Karpas-422 (cell line): ENCODE measurements around the gene ADCY5. TPM values are rescaled to one million over a fixed set of nuclear protein-coding genes. Genes with fewer than 3 reads are reported as not detected.

ENCODE experiments used
- DNase-seq: peaks from one replicate; pipeline ENCODE4 v3.0.0-alpha.2; 2015
- H2AFZ ChIP-seq: fragments of 200-600 bp; sonication (generic); 2 replicates; pipeline ENCODE4 v1.6.1; 2014; ENCODE audit warnings: antibody characterized with exemption, low read length, mixed read lengths
- H3K27ac ChIP-seq: fragments of 200-600 bp; sonication (generic); 2 replicates; pipeline ENCODE4 v1.5.1; 2014; ENCODE audit warnings: mild to moderate bottlenecking, low read length, moderate library complexity
- H3K27me3 ChIP-seq: fragments of 200-600 bp; sonication (generic); 2 replicates; pipeline ENCODE4 v1.6.1; 2014; ENCODE audit warnings: low read length, mixed read lengths
- H3K36me3 ChIP-seq: fragments of 200-600 bp; sonication (generic); 2 replicates; pipeline ENCODE4 v1.6.1; 2014; ENCODE audit warnings: low read length, mixed read lengths; ENCODE audit not compliant: insufficient read depth
- H3K4me1 ChIP-seq: fragments of 200-600 bp; sonication (generic); 2 replicates; pipeline ENCODE4 v1.6.1; 2014; ENCODE audit warnings: mild to moderate bottlenecking, low read length, mixed read lengths
- H3K4me2 ChIP-seq: fragments of 200-600 bp; sonication (generic); 2 replicates; pipeline ENCODE4 v1.6.1; 2014; ENCODE audit warnings: low read length, low read depth, mild to moderate bottlenecking; ENCODE audit not compliant: poor library complexity, severe bottlenecking
- H3K4me3 ChIP-seq: fragments of 200-600 bp; sonication (generic); 2 replicates; pipeline ENCODE4 v1.5.1; 2014; ENCODE audit warnings: mild to moderate bottlenecking, antibody characterized with exemption, low read length, mixed read lengths
- H3K79me2 ChIP-seq: fragments of 200-600 bp; sonication (generic); 2 replicates; pipeline ENCODE4 v1.6.1; 2014; ENCODE audit warnings: mild to moderate bottlenecking, low read length, mixed read lengths
- H3K9ac ChIP-seq: fragments of 200-600 bp; sonication (generic); 2 replicates; pipeline ENCODE4 v1.6.0; 2014; ENCODE audit warnings: low read length
- H3K9me2 ChIP-seq: fragments of 200-600 bp; sonication (generic), shearing (Covaris generic); replicated peaks from 2 replicates; pipeline ENCODE4 v1.6.0; 2014; ENCODE audit warnings: mild to moderate bottlenecking, low read length, moderate library complexity; ENCODE audit not compliant: insufficient read depth
- H3K9me3 ChIP-seq: fragments of 300-700, 200-600 bp; sonication (generic); 2 replicates; pipeline ENCODE4 v1.6.1; 2014; ENCODE audit warnings: low read length, mixed read lengths
- H4K20me1 ChIP-seq: fragments of 200-600 bp; sonication (generic); 2 replicates; pipeline ENCODE4 v1.6.1; 2014; ENCODE audit warnings: mild to moderate bottlenecking, antibody characterized with exemption, low read length, low read depth; ENCODE audit not compliant: insufficient read depth
- total RNA-seq: library from RNA; depleted of rRNA; stranded (reverse); fragments of >200 nt; shearing (Covaris generic); gene quantifications from 2 replicates; pipeline ENCODE4 v1.2.3, GENCODE V29; 2014; ENCODE audit warnings: low replicate concordance

Gene ADCY5
- total RNA-seq, 1 experiment from 2014 or later: not detected

DNA sequence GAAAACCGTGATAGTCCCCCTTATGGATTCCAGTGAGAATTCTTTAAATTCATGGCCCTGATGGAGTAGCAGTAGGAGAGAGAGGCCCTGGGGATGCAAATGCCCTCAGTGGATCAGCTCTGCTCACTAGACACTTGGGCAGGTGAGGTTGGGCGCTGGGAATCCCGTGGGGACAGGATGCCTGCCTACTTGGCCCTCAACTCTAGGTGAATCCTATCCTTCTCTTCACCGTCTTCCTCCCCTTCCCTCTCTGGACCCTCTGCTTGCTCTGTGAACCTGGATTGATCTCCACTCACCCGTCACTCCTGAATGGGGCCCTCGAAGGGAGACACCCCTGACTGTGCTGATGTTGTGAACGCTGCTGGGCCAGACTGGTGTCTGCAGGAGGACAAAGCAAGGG is 169.8 kb downstream of the ADCY5 start:
- no peak overlapping the region for H3K4me3 ChIP-seq
- no peaks in the 10 kb centered on the region for H3K9me3 ChIP-seq
- peaks cover 13% of the 10 kb centered on the region for H4K20me1 ChIP-seq
- no peak overlapping the region for H3K4me2 ChIP-seq
- no peaks in the 10 kb centered on the region for H3K79me2 ChIP-seq
- H3K9ac ChIP-seq: no peak overlapping the region
- no peaks in the 10 kb centered on the region for H3K9me2 ChIP-seq
- no peaks in the 10 kb centered on the region for H3K4me1 ChIP-seq
- no peaks in the 10 kb centered on the region for H3K27me3 ChIP-seq
- H3K36me3 ChIP-seq: no peaks in the 10 kb centered on the region
- no peak for DNase-seq
- no peak overlapping the region for H2AFZ ChIP-seq
- H3K27ac ChIP-seq: no peak overlapping the region

DNA sequence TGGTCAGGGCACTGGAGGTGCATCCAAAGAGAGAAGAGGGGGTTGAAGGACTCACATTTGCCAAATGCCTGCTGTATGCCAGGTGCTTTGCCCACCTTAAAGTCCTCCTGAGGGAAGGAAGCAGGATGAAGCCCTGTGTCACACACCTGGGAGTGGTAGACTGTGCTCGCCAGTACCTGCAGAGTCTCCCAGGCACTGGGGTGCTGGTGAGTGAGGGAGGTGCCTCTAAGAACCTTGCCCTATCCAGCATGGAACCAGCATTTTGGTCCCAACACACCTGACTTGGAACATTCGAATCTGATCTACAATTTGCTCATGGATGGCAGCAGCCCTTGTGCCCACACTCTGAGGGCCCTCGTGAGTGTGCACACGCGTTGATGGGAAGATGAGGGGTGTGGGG is 170.4 kb downstream of the ADCY5 start:
- H4K20me1 ChIP-seq: peaks cover 13% of the 10 kb centered on the region
- no peak overlapping the region for H3K9ac ChIP-seq
- no peak overlapping the region for H3K27ac ChIP-seq
- H3K79me2 ChIP-seq: no peaks in the 10 kb centered on the region
- H3K4me1 ChIP-seq: no peaks in the 10 kb centered on the region
- no peaks in the 10 kb centered on the region for H3K9me3 ChIP-seq
- no peaks in the 10 kb centered on the region for H3K9me2 ChIP-seq
- H3K4me2 ChIP-seq: no peak overlapping the region
- no peak for DNase-seq
- no peaks in the 10 kb centered on the region for H3K36me3 ChIP-seq
- H2AFZ ChIP-seq: no peak overlapping the region
- no peak overlapping the region for H3K4me3 ChIP-seq
- no peaks in the 10 kb centered on the region for H3K27me3 ChIP-seq

DNA sequence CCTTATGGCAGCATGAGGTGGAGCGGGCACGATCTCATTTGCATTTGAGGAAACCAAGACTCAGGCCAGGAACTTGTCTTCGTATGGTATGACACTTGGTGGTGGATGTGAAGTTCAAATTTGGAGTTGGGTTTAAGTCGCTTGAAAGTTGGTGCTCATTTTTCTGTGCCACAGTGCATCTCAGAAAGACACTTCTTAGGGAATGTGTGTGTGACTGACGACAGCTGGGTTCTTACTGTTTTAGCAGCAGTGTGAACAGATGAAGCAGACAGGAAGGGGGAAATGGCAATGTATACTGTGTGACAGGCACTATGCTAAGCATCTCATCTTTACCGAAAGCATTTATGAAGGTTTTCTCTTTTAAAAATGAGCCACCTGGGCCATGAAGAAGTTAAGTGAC is 171.8 kb downstream of the ADCY5 start:
- Histone ChIP-seq H3K79me2 (no peaks in the 10 kb centered on the region), H3K27me3 (no peaks in the 10 kb centered on the region), H3K27ac (no peak overlapping the region), H2AFZ (no peak overlapping the region), H3K36me3 (no peaks in the 10 kb centered on the region), H3K4me1 (no peaks in the 10 kb centered on the region), H3K9ac (no peak overlapping the region), H4K20me1 (peaks cover 13% of the 10 kb centered on the region), H3K9me2 (no peaks in the 10 kb centered on the region), H3K4me2 (no peak overlapping the region), H3K4me3 (no peak overlapping the region), H3K9me3 (no peaks in the 10 kb centered on the region)
- no peak for DNase-seq

DNA sequence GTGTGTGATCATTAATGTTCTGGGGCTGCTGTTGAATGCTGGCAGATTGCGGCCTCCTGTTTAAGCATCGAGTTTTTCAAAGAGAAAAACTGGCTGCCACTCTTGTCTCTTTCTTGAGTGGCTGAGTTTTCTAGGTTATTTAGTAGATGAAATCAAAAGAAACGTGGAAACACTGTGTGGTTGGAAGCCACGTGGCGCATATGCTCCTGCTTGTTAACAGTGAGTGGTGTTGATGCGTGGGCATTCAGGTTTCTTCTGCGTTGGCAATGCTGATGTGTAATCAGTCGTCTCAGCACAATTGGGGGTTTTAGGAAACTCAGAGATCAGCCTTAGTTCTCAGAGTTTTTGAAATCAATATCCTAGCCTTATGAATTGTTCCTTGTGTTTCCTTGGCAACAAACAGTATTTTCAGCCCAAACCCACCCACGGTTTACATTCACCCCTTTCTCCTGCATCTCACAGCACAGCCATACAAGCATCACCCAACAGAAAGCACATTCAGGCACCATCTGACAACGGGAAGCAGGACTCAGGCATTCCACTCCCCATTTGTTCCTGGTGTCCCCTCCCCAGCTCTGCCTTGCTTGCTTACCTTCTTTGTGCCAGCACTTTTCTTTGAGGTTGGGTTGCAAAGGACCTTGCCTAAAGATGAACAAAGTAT is 172.4 kb downstream of the ADCY5 start:
- Histone ChIP-seq H3K4me3 (no peak overlapping the region), H3K27ac (no peak overlapping the region), H3K4me2 (no peak overlapping the region), H3K9me2 (no peaks in the 10 kb centered on the region), H3K4me1 (no peaks in the 10 kb centered on the region), H2AFZ (no peak overlapping the region), H3K9me3 (no peaks in the 10 kb centered on the region), H4K20me1 (peaks cover 13% of the 10 kb centered on the region), H3K36me3 (no peaks in the 10 kb centered on the region), H3K9ac (no peak overlapping the region), H3K79me2 (no peaks in the 10 kb centered on the region), H3K27me3 (no peaks in the 10 kb centered on the region)
- DNase-seq: no peak

DNA sequence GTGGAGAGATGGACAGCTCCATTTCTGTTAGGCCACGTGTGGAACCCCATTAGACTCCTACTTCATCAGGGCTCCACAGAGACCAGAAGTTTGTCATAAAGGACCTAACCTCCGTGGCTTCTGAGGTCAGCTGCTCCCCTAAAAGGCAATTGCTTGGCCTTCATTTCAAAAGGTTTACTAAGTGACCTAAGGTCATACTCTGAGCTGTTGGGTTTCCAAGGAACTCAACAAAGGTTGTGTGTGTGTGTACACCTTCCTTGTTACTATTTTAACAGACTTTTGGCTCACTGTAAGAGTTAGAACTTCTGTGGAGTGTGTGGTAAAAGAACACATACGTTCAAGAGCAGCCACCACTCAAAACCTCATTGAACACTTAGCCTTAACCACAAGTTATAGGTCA is 173.2 kb downstream of the ADCY5 start:
- Histone ChIP-seq H3K27me3 (no peaks in the 10 kb centered on the region), H3K36me3 (no peaks in the 10 kb centered on the region), H3K9me2 (no peaks in the 10 kb centered on the region), H4K20me1 (peaks cover 13% of the 10 kb centered on the region), H3K79me2 (no peaks in the 10 kb centered on the region), H3K4me2 (no peak overlapping the region), H3K4me1 (no peaks in the 10 kb centered on the region), H3K9me3 (no peaks in the 10 kb centered on the region), H3K9ac (no peak overlapping the region), H2AFZ (no peak overlapping the region), H3K27ac (no peak overlapping the region), H3K4me3 (no peak overlapping the region)
- DNase-seq: no peak

DNA sequence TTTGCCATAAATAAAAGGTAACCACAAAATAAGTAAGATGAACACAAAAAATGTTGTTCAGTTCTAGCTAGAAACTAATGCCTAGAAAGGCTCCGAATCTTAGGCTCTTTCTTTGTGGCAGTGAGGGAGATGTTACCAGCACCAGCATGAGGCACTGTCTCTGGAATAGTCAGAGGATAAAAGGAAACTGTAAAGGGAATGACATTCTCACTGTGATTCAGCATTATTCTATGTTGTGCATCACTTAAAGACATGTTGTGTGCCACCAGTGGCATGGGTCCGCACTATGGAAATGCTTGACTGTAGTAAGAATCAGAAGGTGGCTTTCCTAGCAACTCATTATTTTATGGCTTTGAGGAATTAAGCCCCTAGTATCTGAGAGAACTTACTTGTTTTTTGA is 176.3 kb downstream of the ADCY5 start:
- H3K27ac ChIP-seq: no peak overlapping the region
- no peaks in the 10 kb centered on the region for H3K27me3 ChIP-seq
- H3K79me2 ChIP-seq: no peaks in the 10 kb centered on the region
- no peaks in the 10 kb centered on the region for H3K9me2 ChIP-seq
- H3K4me1 ChIP-seq: no peaks in the 10 kb centered on the region
- no peak overlapping the region for H3K9ac ChIP-seq
- H2AFZ ChIP-seq: no peak overlapping the region
- H4K20me1 ChIP-seq: peaks cover 11% of the 10 kb centered on the region
- no peaks in the 10 kb centered on the region for H3K9me3 ChIP-seq
- no peak overlapping the region for H3K4me3 ChIP-seq
- H3K4me2 ChIP-seq: no peak overlapping the region
- no peaks in the 10 kb centered on the region for H3K36me3 ChIP-seq
- no peak for DNase-seq

DNA sequence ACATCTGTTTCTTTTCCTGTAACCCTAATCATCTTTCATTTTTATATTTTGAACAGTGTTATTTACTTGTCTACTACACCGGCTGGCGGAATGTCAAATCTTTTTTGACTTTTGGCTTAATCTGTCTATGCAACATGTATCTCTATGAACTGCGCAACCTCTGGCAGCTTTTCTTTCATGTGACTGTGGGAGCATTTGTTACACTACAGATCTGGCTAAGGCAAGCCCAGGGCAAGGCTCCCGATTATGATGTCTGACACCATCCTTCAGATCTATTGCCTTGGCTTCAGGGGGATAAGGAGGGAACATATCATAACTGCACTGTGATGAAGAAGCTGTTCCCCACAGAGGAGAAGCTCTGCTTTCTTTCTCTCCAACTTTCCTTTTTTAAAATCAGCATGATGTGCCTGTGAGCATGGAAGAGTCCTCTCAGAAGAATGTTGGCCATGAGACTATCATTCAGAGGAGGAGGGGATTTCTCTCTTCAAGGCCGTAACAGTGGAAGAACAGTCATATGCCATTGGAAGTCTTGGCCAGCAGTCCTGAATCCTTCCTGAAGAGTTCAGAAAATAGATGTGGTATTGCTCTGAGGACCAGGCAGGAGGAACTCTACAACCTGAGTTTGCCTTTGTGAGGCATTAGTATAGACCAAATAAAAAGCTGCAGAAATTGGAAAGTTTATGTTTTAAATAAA is 177.3 kb downstream of the ADCY5 start:
- Histone ChIP-seq H2AFZ (no peak overlapping the region), H3K9me3 (no peaks in the 10 kb centered on the region), H3K27me3 (no peaks in the 10 kb centered on the region), H3K27ac (no peak overlapping the region), H3K4me2 (no peak overlapping the region), H3K9me2 (no peaks in the 10 kb centered on the region), H3K36me3 (no peaks in the 10 kb centered on the region), H3K4me1 (no peaks in the 10 kb centered on the region), H3K79me2 (no peaks in the 10 kb centered on the region), H3K4me3 (no peak overlapping the region), H3K9ac (no peak overlapping the region), H4K20me1 (peaks cover 1% of the 10 kb centered on the region; the same call in 1 of the 2 replicates)
- no peak for DNase-seq

DNA sequence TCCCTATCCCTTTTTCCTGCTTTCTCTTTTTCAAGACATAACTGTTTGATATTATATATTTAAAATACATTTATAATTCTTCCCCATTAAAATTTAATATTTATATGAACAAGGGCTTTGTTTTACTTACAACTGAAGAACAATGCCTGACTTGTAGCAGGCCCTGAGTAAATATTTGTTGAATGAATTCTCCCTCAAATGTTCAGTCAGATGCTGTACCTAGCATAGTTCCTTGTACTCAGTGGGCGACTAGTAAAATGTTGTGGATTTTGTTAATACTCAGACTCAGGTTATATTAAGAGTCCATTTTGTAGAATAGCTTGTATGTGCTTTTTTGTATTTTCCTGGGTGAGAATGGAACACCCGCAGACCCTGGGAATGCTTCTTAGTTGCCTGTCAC is 178.1 kb downstream of the ADCY5 start:
- H4K20me1 ChIP-seq: no peaks in the 10 kb centered on the region
- no peak overlapping the region for H3K27ac ChIP-seq
- H3K9me3 ChIP-seq: no peaks in the 10 kb centered on the region
- no peaks in the 10 kb centered on the region for H3K36me3 ChIP-seq
- no peak for DNase-seq
- no peak overlapping the region for H2AFZ ChIP-seq
- H3K9ac ChIP-seq: no peak overlapping the region
- no peaks in the 10 kb centered on the region for H3K79me2 ChIP-seq
- H3K4me3 ChIP-seq: no peak overlapping the region
- no peaks in the 10 kb centered on the region for H3K27me3 ChIP-seq
- no peaks in the 10 kb centered on the region for H3K4me1 ChIP-seq
- no peak overlapping the region for H3K4me2 ChIP-seq
- H3K9me2 ChIP-seq: no peaks in the 10 kb centered on the region
